Heart left ventricle (tissue), 16 donors: ENCODE measurements around the gene TPI1. TPM values are rescaled to one million over a fixed set of nuclear protein-coding genes. Genes with fewer than 3 reads are reported as not detected.
"Not testable (repeated sequence)": the region's sequence is repeated elsewhere in the genome, so short reads cannot be mapped to it uniquely, and the experiment has no call there.

ENCODE experiments used
- ATAC-seq, 4 donors: fragments of 200-7000 bp; cut with Tn5 transposase; one replicate each; pipeline ENCODE4 v1.9.1; 2020 to 2022; ENCODE audit warnings: moderate library complexity in 4 of 4, mild to moderate bottlenecking in 3 of 4, moderate number of reproducible peaks in 1 of 4
- DNase-seq, 5 donors: peaks; one replicate each; pipeline ENCODE4 v3.0.0-alpha.2; 2020
- H3K27ac ChIP-seq, 12 donors: fragments of 200-600 bp; sonication (generic) in 4 of 12; one replicate each; pipeline versions ENCODE4 v1.5.0 to v1.8.0; 2016 to 2022; ENCODE audit warnings: mild to moderate bottlenecking in 2 of 12
- H3K27me3 ChIP-seq, 9 donors: fragments of 200-600 bp; sonication (generic) in 2 of 9; one replicate each; pipeline versions ENCODE4 v1.5.1 to v1.8.0; 2016 to 2022; ENCODE audit warnings: mild to moderate bottlenecking in 3 of 9
- H3K36me3 ChIP-seq, 9 donors: fragments of 200-600 bp; sonication (generic) in 2 of 9; one replicate each; pipeline versions ENCODE4 v1.5.0 to v1.8.0; 2018 to 2022; ENCODE audit warnings: mild to moderate bottlenecking in 2 of 9
- H3K4me1 ChIP-seq, 12 donors: fragments of 200-600 bp; sonication (generic) in 4 of 12; one replicate each; pipeline versions ENCODE4 v1.5.0 to v1.8.0; 2016 to 2022; ENCODE audit warnings: mild to moderate bottlenecking in 3 of 12
- H3K4me3 ChIP-seq, 12 donors: fragments of 200-600 bp; sonication (generic) in 4 of 12; one replicate each; pipeline versions ENCODE4 v1.5.0 to v1.8.0; 2017 to 2022; ENCODE audit warnings: mild to moderate bottlenecking in 9 of 12, moderate library complexity in 4 of 12
- H3K9me3 ChIP-seq, 12 donors: fragments of 200-600 bp; sonication (generic) in 4 of 12; one replicate each; pipeline versions ENCODE4 v1.5.0 to v1.8.0; 2016 to 2022; ENCODE audit warnings: mild to moderate bottlenecking in 1 of 12
- POLR2A ChIP-seq, 2 donors: fragments of 450-650 bp; IDR thresholded peaks; one replicate each; pipeline ENCODE4 v1.6.1; 2017; ENCODE audit warnings: antibody characterized with exemption in 2 of 2, mild to moderate bottlenecking in 2 of 2, moderate library complexity in 2 of 2
- WGBS, 4 donors: extraction: QIAGEN DNeasy Blood & Tissue Kit in 2 of 4; methylation state at CpG; one replicate each; pipeline versions ENCODE4 v1.1.5 to v1.1.7; 2013 to 2018; 5-methylcytosine and 5-hydroxymethylcytosine counted together
- intact Hi-C, 10 donors: fragments of 100-400 bp; cut with DNase I; formaldehyde crosslinking; loops; one replicate each; pipeline versions ENCODE4 v1.11.1 to v1.14.2; 2022
- polyA plus RNA-seq, 2 donors: library from polyadenylated mRNA; stranded (reverse); fragments of 200-250 nt; gene quantifications; one replicate each; pipeline ENCODE4 v1.2.3, GENCODE V29; 2013
- total RNA-seq, 9 donors: library from RNA; depleted of rRNA in 2 of 9; stranded (reverse); fragments of >200 nt in 2 of 9; fragmentation: NEBNext Ultra II Directional in 3 of 9; extraction: Animal tissue kit (Norgen Biotek cat#: 25700) in 3 of 9; gene quantifications; one replicate each; pipeline versions ENCODE4 v1.1.0 to v1.2.4, GENCODE V29; 2016 to 2023
- TF ChIP-seq, protein P1 (sequence below), 12 donors: fragments of 200-600 bp; sonication (generic) in 4 of 12; IDR thresholded peaks; one replicate each; pipeline versions ENCODE4 v1.5.0 to v1.8.0; 2018 to 2022; ENCODE audit warnings: antibody characterized with exemption in 12 of 12, mild to moderate bottlenecking in 5 of 12
- donor health status: ischemic (EF 13 %, LVEDD 7.1; RV severe dilation, severe dysfunction).
- donor health status: healthy with polysubstance abuse.
- donor health status: DM: no; HTN: yes; CAD: no.
- donor health status: DM: no; HTN: no; CAD: no.
- donor health status: ischemic (EF 25% LVEDD 6.9; RV normal size, moderate dysfunction).
- donor health status: ischemic (EF 25% LVEDD 5.7; RV mildly dilated, moderate dysfunction).
- donor health status: healthy.
- donor health status: DM: yes; HTN: yes; CAD: no.
- donor health status: ischemic (EF 35%, LVEDD 5.7; RV mildly dilated, moderate dysfunction).
- donor health status: nonischemic (EF 11% LVEDD 7.7; RV severe dilation, severe dysfunction).
- donor health status: DM: yes; HTN: yes; CAD: no.
- donor health status: PGD.
- donor health status: ischemic (EF 29% LVEDD 5.4; RV normal size, mild dysfunction).
- donor health status: nonischemic (EF 23%, LVEDD 6.1; RV moderate dilation, normal function).

TPI1 gene
- total and polyA plus RNA-seq, 11 donors: 600 to 1,605 (median 730) TPM

DNA sequence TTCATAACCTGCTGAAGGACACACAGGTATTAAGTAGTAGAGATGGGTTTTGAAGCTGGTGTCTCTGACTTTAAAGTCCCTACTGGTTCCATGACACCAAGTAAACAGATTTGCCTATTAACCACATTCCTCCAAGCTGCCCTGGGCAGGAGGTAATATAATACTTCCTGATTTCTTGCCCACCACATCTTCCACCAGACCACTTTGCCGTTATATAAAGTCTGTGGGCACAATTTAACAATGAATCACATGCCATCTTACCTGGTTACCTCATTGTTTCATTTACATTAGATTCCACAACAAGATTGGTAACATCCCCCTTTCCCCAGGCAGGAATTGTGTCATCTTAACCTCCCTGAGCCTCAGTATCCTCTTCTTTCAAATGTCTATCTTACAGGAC lies 36.4 kb downstream of the TPI1 start:
- WGBS, 4 donors: 73 to 92% (median 83%) methylated on average over 1 of the region's 1 CpG

DNA sequence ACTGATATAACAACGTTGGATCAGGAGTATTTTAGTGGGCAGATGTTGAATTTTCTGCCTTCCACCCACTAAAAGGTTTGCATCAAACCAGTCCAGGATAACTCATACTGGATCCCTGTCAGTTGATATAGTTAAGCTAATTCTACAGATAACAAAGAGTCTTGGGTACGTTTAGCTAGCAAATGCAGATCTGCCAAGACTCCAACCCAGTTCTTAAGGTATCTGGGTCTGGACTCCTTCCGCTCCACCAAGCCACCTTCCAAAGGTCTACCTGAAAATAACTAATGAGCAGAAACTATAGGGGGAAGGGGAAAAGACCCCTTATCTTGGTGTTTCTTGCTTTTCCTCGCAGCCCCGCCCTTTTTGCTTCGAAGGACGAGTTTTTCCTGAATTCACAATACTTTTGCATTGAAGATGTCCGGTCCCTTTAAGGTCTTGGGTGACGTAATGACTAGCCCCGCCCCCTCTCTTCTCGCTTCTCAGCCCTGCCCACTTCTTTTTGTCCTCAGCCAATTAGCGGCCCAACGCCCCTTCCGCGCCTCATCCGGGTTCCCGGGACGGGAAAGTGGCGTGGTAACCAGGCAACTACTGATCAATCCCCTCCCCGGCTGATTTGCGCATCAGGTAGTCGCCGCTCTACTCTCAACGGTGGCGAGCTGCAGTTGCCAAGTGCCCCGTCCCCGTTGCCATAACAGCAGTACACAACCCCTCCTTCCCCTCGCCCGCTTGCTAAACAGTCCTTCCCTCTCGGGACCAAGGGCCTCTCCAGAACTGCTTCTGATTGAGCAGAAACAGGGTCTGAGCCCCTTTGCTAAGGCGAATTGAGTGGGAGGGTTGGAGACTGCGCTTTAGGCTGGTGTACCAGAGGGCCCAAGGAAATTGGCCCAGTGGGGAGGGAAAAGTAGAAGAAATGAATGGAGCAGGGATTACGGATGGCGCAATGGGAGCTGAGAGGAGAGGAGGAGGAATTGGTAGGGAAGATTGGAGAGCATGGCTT lies 37.2 kb downstream of the TPI1 start, which contains the start of gene LRRC23:
Gene LRRC23, plus strand, starts transcription at position 543 of the 997 bp plus-strand sequence. CDS start 812 bp downstream, outside the sequence.
- Histone ChIP-seq H3K9me3 (no peaks in the 10 kb centered on the region), H3K27me3 (no peaks in the 10 kb centered on the region), H3K36me3 (peaks cover 0 to 19% (median 0%) of the 10 kb centered on the region in 9 donors), H3K27ac (peak within 1 kb of the TSS in 11 of 12 donors; percentile 63 to 84 (median 77)), H3K4me3 (peak within 1 kb of the TSS; percentile 32 to 79 (median 68)), H3K4me1 (peaks cover 0 to 20% (median 10%) of the 10 kb centered on the region in 12 donors)
- intact Hi-C loops: no loop called here
- ATAC-seq: peak; percentile 95 to 98 (median 97)
- DNase-seq: peak; percentile 96 to 98 (median 97)
- peak in 1 of 2 donors; percentile 61 for TF ChIP-seq POLR2A (IDR thresholded peaks at IDR 0.05)
- TF ChIP-seq, protein P1, sequence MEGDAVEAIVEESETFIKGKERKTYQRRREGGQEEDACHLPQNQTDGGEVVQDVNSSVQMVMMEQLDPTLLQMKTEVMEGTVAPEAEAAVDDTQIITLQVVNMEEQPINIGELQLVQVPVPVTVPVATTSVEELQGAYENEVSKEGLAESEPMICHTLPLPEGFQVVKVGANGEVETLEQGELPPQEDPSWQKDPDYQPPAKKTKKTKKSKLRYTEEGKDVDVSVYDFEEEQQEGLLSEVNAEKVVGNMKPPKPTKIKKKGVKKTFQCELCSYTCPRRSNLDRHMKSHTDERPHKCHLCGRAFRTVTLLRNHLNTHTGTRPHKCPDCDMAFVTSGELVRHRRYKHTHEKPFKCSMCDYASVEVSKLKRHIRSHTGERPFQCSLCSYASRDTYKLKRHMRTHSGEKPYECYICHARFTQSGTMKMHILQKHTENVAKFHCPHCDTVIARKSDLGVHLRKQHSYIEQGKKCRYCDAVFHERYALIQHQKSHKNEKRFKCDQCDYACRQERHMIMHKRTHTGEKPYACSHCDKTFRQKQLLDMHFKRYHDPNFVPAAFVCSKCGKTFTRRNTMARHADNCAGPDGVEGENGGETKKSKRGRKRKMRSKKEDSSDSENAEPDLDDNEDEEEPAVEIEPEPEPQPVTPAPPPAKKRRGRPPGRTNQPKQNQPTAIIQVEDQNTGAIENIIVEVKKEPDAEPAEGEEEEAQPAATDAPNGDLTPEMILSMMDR (IDR thresholded peaks at IDR 0.05): no peak
- WGBS, 4 donors: 5% methylated on average over 34 of the region's 34 CpGs

More for the DNA sequence above, 36.4 kb downstream of the TPI1 start:
- intact Hi-C loops: no loop called here
- H3K27me3 ChIP-seq: no peaks in the 10 kb centered on the region
- peaks cover 0 to 19% (median 0%) of the 10 kb centered on the region in 9 donors for H3K36me3 ChIP-seq
- no peak overlapping the region for H3K4me3 ChIP-seq
- H3K9me3 ChIP-seq: no peaks in the 10 kb centered on the region
- TF ChIP-seq, protein P1 (IDR thresholded peaks at IDR 0.05): no peak
- no peak for TF ChIP-seq POLR2A (IDR thresholded peaks at IDR 0.05)
- no peak overlapping the region for H3K27ac ChIP-seq
- no peak for DNase-seq
- no peak for ATAC-seq
- H3K4me1 ChIP-seq: peaks cover 0 to 24% (median 11%) of the 10 kb centered on the region in 12 donors

DNA sequence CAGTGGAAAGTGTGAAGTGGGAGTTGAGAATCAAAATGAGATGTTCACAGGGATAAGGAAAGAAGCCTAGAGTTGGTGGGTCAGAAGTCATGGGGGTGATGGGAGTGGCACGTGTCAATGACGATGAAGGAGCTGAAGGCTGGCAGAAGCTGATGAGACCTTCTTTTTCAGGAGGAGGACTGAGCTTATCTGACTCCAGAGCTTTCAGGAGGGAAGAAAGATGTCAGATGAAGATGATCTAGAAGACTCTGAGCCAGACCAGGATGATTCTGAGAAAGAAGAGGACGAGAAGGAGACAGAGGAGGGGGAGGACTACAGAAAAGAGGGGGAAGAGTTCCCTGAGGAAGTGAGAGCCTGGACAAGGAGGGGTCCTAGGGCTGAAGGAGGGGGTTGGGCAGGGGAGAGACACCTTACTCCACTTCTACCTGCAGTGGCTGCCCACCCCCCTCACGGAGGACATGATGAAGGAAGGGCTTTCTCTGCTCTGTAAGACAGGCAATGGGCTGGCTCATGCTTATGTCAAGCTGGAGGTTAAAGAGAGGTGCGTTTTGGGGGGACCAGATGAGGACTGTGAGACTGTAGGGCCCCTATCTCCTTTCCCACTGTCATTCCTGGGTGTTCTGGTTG lies 38.2 kb downstream of the TPI1 start:
- WGBS, 4 donors: 55 to 72% (median 69%) methylated on average over 5 of the region's 5 CpGs
- Histone ChIP-seq H3K9me3 (no peaks in the 10 kb centered on the region), H3K36me3 (peaks cover 0 to 19% (median 0%) of the 10 kb centered on the region in 9 donors), H3K4me3 (peak overlapping the region in 10 of 12 donors; percentile 61 to 79 (median 70)), H3K4me1 (peaks cover 0 to 14% (median 8%) of the 10 kb centered on the region in 12 donors), H3K27ac (peak overlapping the region in 6 of 12 donors; percentile 73 to 84 (median 80)), H3K27me3 (no peaks in the 10 kb centered on the region)
- TF ChIP-seq POLR2A (IDR thresholded peaks at IDR 0.05): no peak
- TF ChIP-seq, protein P1 (IDR thresholded peaks at IDR 0.05): no peak
- intact Hi-C loops: no loop called here
- no peak for ATAC-seq
- DNase-seq: no peak

DNA sequence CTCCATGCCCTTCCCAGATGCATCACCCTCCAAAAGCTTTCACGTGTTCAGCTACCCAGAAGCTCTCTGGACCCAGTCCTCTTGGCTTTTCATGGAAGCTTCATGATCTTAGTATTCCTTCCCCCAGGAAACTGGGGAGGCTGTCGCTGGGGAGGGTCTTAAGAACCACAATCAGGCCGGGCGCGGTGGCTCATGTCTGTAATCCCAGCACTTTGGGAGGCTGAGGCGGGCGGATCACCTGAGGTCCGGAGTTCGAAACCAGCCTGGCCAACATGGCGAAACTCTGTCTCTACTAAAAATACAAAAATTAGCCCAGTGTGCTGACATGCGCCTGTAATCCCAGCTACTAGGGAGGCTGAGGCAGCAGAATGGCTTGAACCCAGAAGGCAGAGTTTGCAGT lies 40.8 kb downstream of the TPI1 start:
- ATAC-seq, DNase-seq, H3K9me3 ChIP-seq, intact Hi-C loops, H3K27ac ChIP-seq, H3K4me3 ChIP-seq, H3K27me3 ChIP-seq: not testable (repeated sequence)
- Histone ChIP-seq H3K4me1 (peaks cover 0 to 14% (median 8%) of the 10 kb centered on the region in 12 donors), H3K36me3 (peaks cover 0 to 19% (median 0%) of the 10 kb centered on the region in 9 donors)
- WGBS, 4 donors: 95 to 98% (median 96%) methylated on average over 7 to 11 of the region's 11 CpGs
